HepG2 (cell line): Measurements from ENCODE around the gene KRTAP19-5. TPM values are rescaled to one million over a fixed set of nuclear protein-coding genes. Genes with fewer than 3 reads are reported as not detected.

Experiments
- ATAC-seq: fragments of 200-7000 bp; cut with Tn5 transposase; 3 replicates; pipeline ENCODE4 v1.9.1; 2020; ENCODE audit warnings: mild to moderate bottlenecking, moderate library complexity
- Bru-seq: library from RNA; stranded (reverse); fragments of 400-500 nt; gene quantifications from one replicate; lab custom pipeline; 2021; lab: Mats Ljungman, UMichigan
- BruChase-seq, 2 experiments: library from RNA; stranded (reverse); fragments of 400-500 nt; gene quantifications; one replicate each; lab custom pipeline; 2021; lab: Mats Ljungman, UMichigan
- BruUV-seq: library from RNA; stranded (reverse); fragments of 400-500 nt; replicated peaks from 2 replicates; lab custom pipeline; 2021; lab: Mats Ljungman, UMichigan
- CTCF ChIA-PET: fragments of 300-600 bp; formaldehyde crosslinking; extraction: SDS; loops from one replicate; lab custom pipeline; 2021; ENCODE audit warnings: low total read pairs, inconsistent platforms, low intra/inter-chr PET ratio; lab: Yijun Ruan, JAX
- POLR2A ChIA-PET: fragments of 350-600 bp; sonication (Branson Sonifier 250); formaldehyde crosslinking; loops from one replicate; lab custom pipeline; 2020; ENCODE audit warnings: antibody characterized with exemption, inconsistent platforms; lab: Yijun Ruan, JAX
- DNase-seq: peaks from one replicate; pipeline ENCODE4 v3.0.0-alpha.2; 2015; ENCODE audit warnings: low spot score
- FAIRE-seq: peaks from 3 replicates; lab custom pipeline; 2011; peaks lifted over from hg19 to GRCh38; lab: Jason Lieb, UNC
- H2AFZ ChIP-seq: one replicate; pipeline ENCODE4 v1.6.1; 2011; ENCODE audit warnings: low read length, inconsistent platforms
- H3K27ac ChIP-seq: fragments of 300-600 bp; 3 replicates; pipeline ENCODE4 v1.8.0; 2011; ENCODE audit warnings: mixed run types, mild to moderate bottlenecking, mixed read lengths, low read length, inconsistent platforms; ENCODE audit not compliant: insufficient read depth; ENCODE audit errors: extremely low read length
- H3K27me3 ChIP-seq, 2 experiments: fragments of 200-600 bp in 1 of 2; 2 replicates in 1 of 2; 3 replicates in 1 of 2; pipeline versions ENCODE4 v1.6.0 to v1.8.0; 2011; ENCODE audit warnings: low read length in 2 of 2, mild to moderate bottlenecking in 2 of 2, moderate library complexity in 2 of 2, inconsistent platforms in 1 of 2; ENCODE audit not compliant: insufficient read depth in 2 of 2, control insufficient read depth in 1 of 2
- H3K36me3 ChIP-seq, 2 experiments: fragments of 200-600 bp in 1 of 2; replicated peaks in 1 of 2; 2 replicates in 1 of 2; 3 replicates in 1 of 2; pipeline versions ENCODE4 v1.5.1 to v1.8.0; 2011; ENCODE audit warnings: low read length in 2 of 2, inconsistent platforms in 1 of 2; ENCODE audit not compliant: insufficient read depth in 2 of 2, control insufficient read depth in 1 of 2
- H3K4me1 ChIP-seq: 2 replicates; pipeline ENCODE4 v1.5.1; 2012; ENCODE audit warnings: low read length, inconsistent platforms; ENCODE audit not compliant: insufficient read depth
- H3K4me2 ChIP-seq: 2 replicates; pipeline ENCODE4 v1.6.0; 2011; ENCODE audit warnings: low read depth, low read length, inconsistent platforms
- H3K4me3 ChIP-seq, 3 experiments: fragments of 200-600 bp in 1 of 3; sonication (generic), shearing (Covaris generic) in 1 of 3; replicated peaks in 1 of 3; 2 replicates each; pipeline ENCODE4 v1.5.1; 2011 to 2016; ENCODE audit warnings: low read length in 3 of 3, inconsistent platforms in 2 of 3, low read depth in 2 of 3, mild to moderate bottlenecking in 2 of 3, control low read depth in 1 of 3, mixed read lengths in 1 of 3; ENCODE audit not compliant: insufficient read depth in 1 of 3
- H3K79me2 ChIP-seq: one replicate; pipeline ENCODE4 v1.6.1; 2011; ENCODE audit warnings: low read length, inconsistent platforms; ENCODE audit not compliant: insufficient read depth
- H3K9ac ChIP-seq: 2 replicates; pipeline ENCODE4 v1.6.0; 2011; ENCODE audit warnings: mild to moderate bottlenecking, low read depth, low read length, inconsistent platforms; ENCODE audit not compliant: insufficient read depth
- H3K9me3 ChIP-seq: 2 replicates; pipeline ENCODE4 v1.5.1; 2012; ENCODE audit warnings: mild to moderate bottlenecking, low read length
- H4K20me1 ChIP-seq: 2 replicates; pipeline ENCODE4 v1.6.0; 2011; ENCODE audit warnings: inconsistent platforms, mild to moderate bottlenecking, low read length, moderate library complexity; ENCODE audit not compliant: insufficient read depth
- ADNP ChIP-seq: sonication (generic); formaldehyde crosslinking; IDR thresholded peaks from 2 replicates; pipeline ENCODE4 v1.4.0; 2020; ENCODE audit warnings: missing genetic modification reagents
- BRCA1 ChIP-seq: sonication (generic); formaldehyde crosslinking; IDR thresholded peaks from 2 replicates; pipeline ENCODE4 v1.4.0; 2020; ENCODE audit warnings: missing genetic modification reagents
- CCAR2 ChIP-seq: fragments of 200-400 bp; formaldehyde crosslinking; optimal IDR thresholded peaks from 2 replicates; pipeline ENCODE3; 2018; ENCODE audit warnings: low read depth, mild to moderate bottlenecking, low read length, moderate library complexity
- FOXM1 ChIP-seq: sonication (generic); formaldehyde crosslinking; IDR thresholded peaks from 2 replicates; pipeline ENCODE4 v1.5.0; 2020; ENCODE audit warnings: missing genetic modification reagents
- GABPB1 ChIP-seq: IDR thresholded peaks from 2 replicates; pipeline ENCODE4 v1.6.1; 2016; ENCODE audit warnings: mild to moderate bottlenecking, missing genetic modification reagents, moderate library complexity, missing compliant biosample characterization
- PBX2 ChIP-seq: IDR thresholded peaks from 2 replicates; pipeline ENCODE4 v1.6.1; 2016; ENCODE audit warnings: control low read depth
- PRMT3 ChIP-seq: sonication (generic); formaldehyde crosslinking; IDR thresholded peaks from 2 replicates; pipeline ENCODE4 v1.8.1; 2022; ENCODE audit warnings: low read depth, mild to moderate bottlenecking, moderate library complexity, missing genetic modification reagents, borderline replicate concordance
- ZC3H4 ChIP-seq: sonication (generic); formaldehyde crosslinking; IDR thresholded peaks from 2 replicates; pipeline ENCODE4 v1.4.0; 2020; ENCODE audit warnings: missing genetic modification reagents, borderline replicate concordance
- ZFP41 ChIP-seq: sonication (generic); formaldehyde crosslinking; IDR thresholded peaks from 2 replicates; pipeline ENCODE4 v1.4.0; 2020; ENCODE audit warnings: mild to moderate bottlenecking, missing genetic modification reagents, borderline replicate concordance
- ZNF230 ChIP-seq: sonication (generic); formaldehyde crosslinking; IDR thresholded peaks from 2 replicates; pipeline ENCODE4 v1.4.0; 2020; ENCODE audit warnings: mild to moderate bottlenecking, missing genetic modification reagents
- ZNF234 ChIP-seq: sonication (generic); formaldehyde crosslinking; conservative IDR thresholded peaks from 2 replicates; pipeline ENCODE4 v1.5.1; 2020; ENCODE audit warnings: mild to moderate bottlenecking, missing genetic modification reagents
- ZNF30 ChIP-seq: sonication (generic); formaldehyde crosslinking; IDR thresholded peaks from 2 replicates; pipeline ENCODE4 v1.5.0; 2020; ENCODE audit warnings: mild to moderate bottlenecking, missing genetic modification reagents
- ZNF367 ChIP-seq: sonication (generic); formaldehyde crosslinking; IDR thresholded peaks from 2 replicates; pipeline ENCODE4 v1.4.0; 2020; ENCODE audit warnings: missing genetic modification reagents, borderline replicate concordance
- ZNF44 ChIP-seq: sonication (generic); formaldehyde crosslinking; IDR thresholded peaks from 2 replicates; pipeline ENCODE4 v1.5.1; 2020; ENCODE audit warnings: mild to moderate bottlenecking, missing genetic modification reagents
- ZNF652 ChIP-seq: IDR thresholded peaks from 2 replicates; pipeline ENCODE4 v1.6.1; 2016; ENCODE audit warnings: low read depth, borderline replicate concordance
- ZNF713 ChIP-seq: sonication (generic); formaldehyde crosslinking; IDR thresholded peaks from 2 replicates; pipeline ENCODE4 v1.4.0; 2020; ENCODE audit warnings: mild to moderate bottlenecking, missing genetic modification reagents
- ZNF761 ChIP-seq: sonication (generic); formaldehyde crosslinking; conservative IDR thresholded peaks from 2 replicates; pipeline ENCODE4 v1.4.0; 2020; ENCODE audit warnings: mild to moderate bottlenecking, missing genetic modification reagents
- ZSCAN31 ChIP-seq: sonication (generic); formaldehyde crosslinking; IDR thresholded peaks from 2 replicates; pipeline ENCODE4 v1.5.0; 2020; ENCODE audit warnings: low read depth, mild to moderate bottlenecking, missing genetic modification reagents
- WGBS: methylation state at CpG from one replicate; pipeline ENCODE4 v1.1.6; 2017; ENCODE audit warnings: low lambda C conversion rate; 5-methylcytosine and 5-hydroxymethylcytosine counted together
- in situ Hi-C: cut with HindIII; loops from 2 replicates; pipeline ENCODE4 v1.10.0; 2017; ENCODE audit warnings: low pct_unique_long_range_greater_than_20kb; ENCODE audit not compliant: extremely low pct_ligation_motif_present
- intact Hi-C: fragments of 100-400 bp; cut with micrococcal nuclease; formaldehyde crosslinking; loops from one replicate; pipeline ENCODE4 v1.10.0; 2022; ENCODE audit not compliant: unreplicated experiment
- long read RNA-seq, 2 experiments: library from RNA in 1 of 2; library from polyadenylated mRNA in 1 of 2; stranded (forward) in 1 of 2; unstranded in 1 of 2; transcript quantifications; one replicate each; pipeline ENCODE4 v2.0.0, GENCODE V29; 2019 to 2022
- polyA minus RNA-seq, 3 experiments: library from RNA; depleted of rRNA, polyadenylated mRNA; stranded (reverse); fragments of >200 nt; gene quantifications; 2 replicates each; pipeline ENCODE4 v1.2.3, GENCODE V29; 2011; ENCODE audit warnings: low replicate concordance in 1 of 3
- polyA plus RNA-seq, 8 experiments: library from polyadenylated mRNA; depleted of rRNA in 3 of 8; stranded (reverse) in 7 of 8; unstranded in 1 of 8; fragments of >200 nt; fragmentation: Illumina TruSeq in 4 of 8; extraction: Trizol in 4 of 8; gene quantifications; 2 replicates each; pipeline versions ENCODE4 v1.2.1 to v1.2.3, GENCODE V29; 2011 to 2016; ENCODE audit warnings: low read depth in 4 of 8, missing spikeins in 1 of 8, mixed read lengths in 1 of 8; ENCODE audit not compliant: insufficient read depth in 1 of 8
- total RNA-seq, 5 experiments: library from RNA; depleted of rRNA; stranded (reverse); fragments of >200 nt; fragmentation: Illumina TruSeq; extraction: Trizol; gene quantifications; 2 replicates each; pipeline ENCODE4 v1.2.3, GENCODE V29; 2016; ENCODE audit warnings: low read depth in 1 of 5
- TF ChIP-seq, protein P1 (sequence below): sonication (generic); formaldehyde crosslinking; IDR thresholded peaks from 2 replicates; pipeline ENCODE4 v1.4.0; 2020; ENCODE audit warnings: missing genetic modification reagents, mild to moderate bottlenecking, borderline replicate concordance

KRTAP19-5 gene
- total RNA-seq (2016; rRNA removed; fragmentation: Illumina TruSeq; extraction: Trizol) (not detected in 2 replicates), polyA plus RNA-seq (2011; rRNA removed) (not detected in 2 replicates), polyA minus RNA-seq (2011; rRNA and poly(A)+ RNA removed; ENCODE audit: low replicate concordance) (0.58 TPM in 1 of 2 replicates, not detected in the other), Bru-seq, nascent RNA (not detected), BruChase-seq, experiment 1, labeled RNA remaining after a 6-hour chase (not detected), BruChase-seq, experiment 2, labeled RNA remaining after a 2-hour chase (not detected)
- not detected in 2 replicates for total RNA-seq (2016; cell fraction: cytosol; rRNA removed; fragmentation: Illumina TruSeq; extraction: Trizol; ENCODE audit: low read depth)
- not detected in 2 replicates for total RNA-seq (2016; cell fraction: insoluble cytoplasmic fraction; rRNA removed; fragmentation: Illumina TruSeq; extraction: Trizol)
- not detected in 2 replicates for total RNA-seq (2016; cell fraction: membrane; rRNA removed; fragmentation: Illumina TruSeq; extraction: Trizol)
- not detected in 2 replicates for total RNA-seq (2016; cell fraction: nucleus; rRNA removed; fragmentation: Illumina TruSeq; extraction: Trizol)
- not detected in 2 replicates for polyA plus RNA-seq (2011; cell fraction: cytosol; rRNA removed)
- polyA plus RNA-seq (2011; cell fraction: nucleus; rRNA removed) = not detected in 2 replicates
- polyA plus RNA-seq (2012) = not detected in 2 replicates
- polyA plus RNA-seq (2016; cell fraction: cytosol; fragmentation: Illumina TruSeq; extraction: Trizol; ENCODE audit: low read depth) = not detected in 2 replicates
- polyA plus RNA-seq (2016; cell fraction: insoluble cytoplasmic fraction; fragmentation: Illumina TruSeq; extraction: Trizol; ENCODE audit: low read depth) = not detected in 2 replicates
- polyA plus RNA-seq (2016; cell fraction: membrane; fragmentation: Illumina TruSeq; extraction: Trizol; ENCODE audit: low read depth) = not detected in 2 replicates
- polyA plus RNA-seq (2016; cell fraction: nucleus; fragmentation: Illumina TruSeq; extraction: Trizol; ENCODE audit: insufficient read depth, low read depth) = not detected in 2 replicates
- polyA minus RNA-seq (2011; cell fraction: cytosol; rRNA and poly(A)+ RNA removed) = not detected in 2 replicates
- polyA minus RNA-seq (2011; cell fraction: nucleus; rRNA and poly(A)+ RNA removed) = not detected in 2 replicates
- long read RNA-seq, experiment 1 = 0 reads
- long read RNA-seq, experiment 2 = 0 reads

DNA sequence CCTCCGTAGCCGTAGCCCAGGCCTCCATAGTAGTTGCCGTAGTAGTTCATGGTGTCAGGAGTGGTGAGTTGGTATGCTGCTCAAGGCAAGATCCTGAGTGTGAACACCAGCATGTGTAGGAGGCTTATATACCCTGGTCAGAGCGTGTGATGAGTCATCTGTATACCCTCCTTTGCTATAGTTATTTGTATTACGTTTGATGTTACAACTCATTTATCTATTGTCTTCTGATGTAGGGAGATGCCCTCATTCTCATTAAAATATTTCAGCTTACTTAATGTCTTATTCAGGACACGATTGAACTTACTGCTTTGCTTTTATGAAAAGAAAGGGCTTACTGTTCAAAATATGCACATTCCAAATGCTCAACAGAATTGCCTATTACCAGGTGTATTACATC, at the start of gene KRTAP19-5:
Gene KRTAP19-5, minus strand, starts transcription at position 101 of the 400 bp plus-strand sequence. Its CDS starts 51 bp downstream, at position 50.
- in situ Hi-C loops = no loop called here
- 3% methylated on average over 3 of the region's 6 CpGs for WGBS

More for the DNA sequence above, at the start of gene KRTAP19-5:
- Histone ChIP-seq H3K27me3 (no peaks in the 10 kb centered on the region), H4K20me1 (no peaks in the 10 kb centered on the region), H3K9me3 (peaks cover 92% of the 10 kb centered on the region), H3K9ac (no peak within 1 kb of the TSS), H2AFZ (no peak within 1 kb of the TSS), H3K4me2 (no peak within 1 kb of the TSS), H3K27ac (no peak within 1 kb of the TSS), H3K79me2 (no peaks in the 10 kb centered on the region), H3K36me3 (no peaks in the 10 kb centered on the region), H3K4me1 (no peaks in the 10 kb centered on the region), H3K4me3 (no peak within 1 kb of the TSS)
- POLR2A ChIA-PET = no interaction called here
- no peak for FAIRE-seq
- TF ChIP-seq CCAR2 (no peak), ADNP (CRISPR knock-in tag) (no peak), ZC3H4 (CRISPR knock-in tag) (no peak), PBX2 (CRISPR knock-in tag) (no peak), ZNF367 (CRISPR knock-in tag) (no peak), ZFP41 (CRISPR knock-in tag) (no peak), ZNF713 (CRISPR knock-in tag) (no peak), ZSCAN31 (CRISPR knock-in tag) (no peak), FOXM1 (CRISPR knock-in tag) (no peak), ZNF44 (no peak), GABPB1 (CRISPR knock-in tag) (no peak), ZNF30 (CRISPR knock-in tag) (no peak), ZNF761 (CRISPR knock-in tag) (no peak), BRCA1 (no peak), ZNF234 (CRISPR knock-in tag) (no peak), ZNF230 (CRISPR knock-in tag) (no peak), PRMT3 (CRISPR knock-in tag) (no peak), ZNF652 (CRISPR knock-in tag) (no peak)
- TF ChIP-seq, protein P1, sequence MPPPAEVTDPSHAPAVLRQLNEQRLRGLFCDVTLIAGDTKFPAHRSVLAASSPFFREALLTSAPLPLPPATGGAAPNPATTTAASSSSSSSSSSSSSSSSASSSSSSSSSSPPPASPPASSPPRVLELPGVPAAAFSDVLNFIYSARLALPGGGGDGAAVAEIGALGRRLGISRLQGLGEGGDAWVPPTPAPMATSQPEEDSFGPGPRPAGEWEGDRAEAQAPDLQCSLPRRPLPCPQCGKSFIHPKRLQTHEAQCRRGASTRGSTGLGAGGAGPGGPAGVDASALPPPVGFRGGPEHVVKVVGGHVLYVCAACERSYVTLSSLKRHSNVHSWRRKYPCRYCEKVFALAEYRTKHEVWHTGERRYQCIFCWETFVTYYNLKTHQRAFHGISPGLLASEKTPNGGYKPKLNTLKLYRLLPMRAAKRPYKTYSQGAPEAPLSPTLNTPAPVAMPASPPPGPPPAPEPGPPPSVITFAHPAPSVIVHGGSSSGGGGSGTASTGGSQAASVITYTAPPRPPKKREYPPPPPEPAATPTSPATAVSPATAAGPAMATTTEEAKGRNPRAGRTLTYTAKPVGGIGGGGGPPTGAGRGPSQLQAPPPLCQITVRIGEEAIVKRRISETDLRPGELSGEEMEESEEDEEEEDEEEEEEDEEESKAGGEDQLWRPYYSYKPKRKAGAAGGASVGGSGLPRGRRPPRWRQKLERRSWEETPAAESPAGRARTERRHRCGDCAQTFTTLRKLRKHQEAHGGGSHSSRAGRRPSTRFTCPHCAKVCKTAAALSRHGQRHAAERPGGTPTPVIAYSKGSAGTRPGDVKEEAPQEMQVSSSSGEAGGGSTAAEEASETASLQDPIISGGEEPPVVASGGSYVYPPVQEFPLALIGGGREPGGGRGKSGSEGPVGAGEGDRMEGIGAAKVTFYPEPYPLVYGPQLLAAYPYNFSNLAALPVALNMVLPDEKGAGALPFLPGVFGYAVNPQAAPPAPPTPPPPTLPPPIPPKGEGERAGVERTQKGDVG = no peak
- intact Hi-C loops = no loop called here
- CTCF ChIA-PET = no interaction called here
- DNase-seq = no peak
- ATAC-seq = no peak
- BruUV-seq = no TSS peak
